ENCODE measurements around the gene CCDC171. TPM values are rescaled to one million over a fixed set of nuclear protein-coding genes. Genes with fewer than 3 reads are reported as not detected.

The CCDC171 gene
- polyA plus RNA-seq, 1 donor from 2014 or later = 9.1 TPM

DNA sequence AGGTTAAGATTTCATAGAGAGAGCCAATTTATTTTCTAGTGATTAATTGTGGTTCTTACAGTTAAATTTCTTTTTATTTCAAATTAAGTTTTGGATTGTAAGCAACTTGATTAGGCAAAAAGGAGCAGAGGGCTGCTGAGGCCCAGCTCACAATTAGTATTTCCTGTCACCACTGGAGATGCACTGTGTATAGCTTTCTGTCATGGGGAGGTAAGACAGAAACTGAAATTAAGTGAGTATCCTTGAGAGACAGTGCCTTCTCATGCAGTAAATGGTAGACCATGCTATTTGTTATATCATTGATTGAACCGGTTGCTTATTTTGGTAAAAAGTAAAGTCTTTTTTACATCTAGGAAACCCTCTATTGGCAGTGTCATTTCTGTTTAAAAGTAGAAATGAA, 190.7 kb downstream of the CCDC171 start:
- Histone ChIP-seq H3F3A (ENCODE audit: insufficient read depth, low read length, poor library complexity, severe bottlenecking) (no peaks in the 10 kb centered on the region), H3K27me3 (ENCODE audit: insufficient read depth, low read depth, low read length) (no peaks in the 10 kb centered on the region), H3K9ac (ENCODE audit: low read length) (no peak overlapping the region), H3K9me2 (ENCODE audit: insufficient read depth, low read length) (no peaks in the 10 kb centered on the region), H3K4me3 (ENCODE audit: low read length) (no peak overlapping the region), H3K27ac (ENCODE audit: low read length) (no peak overlapping the region), H3K36me3 (ENCODE audit: insufficient read depth, low read length) (no peaks in the 10 kb centered on the region), H2AFZ (ENCODE audit: low read depth, low read length) (no peak overlapping the region), H3K9me3 (ENCODE audit: low read length) (no peaks in the 10 kb centered on the region), H3K79me2 (replicated peaks; ENCODE audit: insufficient read depth, low read length) (no peaks in the 10 kb centered on the region), H4K20me1 (ENCODE audit: insufficient read depth) (no peaks in the 10 kb centered on the region), H3K4me2 (ENCODE audit: low read length) (no peak overlapping the region)
- TF ChIP-seq, protein P1, sequence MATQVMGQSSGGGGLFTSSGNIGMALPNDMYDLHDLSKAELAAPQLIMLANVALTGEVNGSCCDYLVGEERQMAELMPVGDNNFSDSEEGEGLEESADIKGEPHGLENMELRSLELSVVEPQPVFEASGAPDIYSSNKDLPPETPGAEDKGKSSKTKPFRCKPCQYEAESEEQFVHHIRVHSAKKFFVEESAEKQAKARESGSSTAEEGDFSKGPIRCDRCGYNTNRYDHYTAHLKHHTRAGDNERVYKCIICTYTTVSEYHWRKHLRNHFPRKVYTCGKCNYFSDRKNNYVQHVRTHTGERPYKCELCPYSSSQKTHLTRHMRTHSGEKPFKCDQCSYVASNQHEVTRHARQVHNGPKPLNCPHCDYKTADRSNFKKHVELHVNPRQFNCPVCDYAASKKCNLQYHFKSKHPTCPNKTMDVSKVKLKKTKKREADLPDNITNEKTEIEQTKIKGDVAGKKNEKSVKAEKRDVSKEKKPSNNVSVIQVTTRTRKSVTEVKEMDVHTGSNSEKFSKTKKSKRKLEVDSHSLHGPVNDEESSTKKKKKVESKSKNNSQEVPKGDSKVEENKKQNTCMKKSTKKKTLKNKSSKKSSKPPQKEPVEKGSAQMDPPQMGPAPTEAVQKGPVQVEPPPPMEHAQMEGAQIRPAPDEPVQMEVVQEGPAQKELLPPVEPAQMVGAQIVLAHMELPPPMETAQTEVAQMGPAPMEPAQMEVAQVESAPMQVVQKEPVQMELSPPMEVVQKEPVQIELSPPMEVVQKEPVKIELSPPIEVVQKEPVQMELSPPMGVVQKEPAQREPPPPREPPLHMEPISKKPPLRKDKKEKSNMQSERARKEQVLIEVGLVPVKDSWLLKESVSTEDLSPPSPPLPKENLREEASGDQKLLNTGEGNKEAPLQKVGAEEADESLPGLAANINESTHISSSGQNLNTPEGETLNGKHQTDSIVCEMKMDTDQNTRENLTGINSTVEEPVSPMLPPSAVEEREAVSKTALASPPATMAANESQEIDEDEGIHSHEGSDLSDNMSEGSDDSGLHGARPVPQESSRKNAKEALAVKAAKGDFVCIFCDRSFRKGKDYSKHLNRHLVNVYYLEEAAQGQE (IDR thresholded peaks at IDR 0.05; ENCODE audit: borderline replicate concordance) = no peak
- no peak for TF ChIP-seq EP300 (conservative IDR thresholded peaks at IDR 0.05; ENCODE audit: poor library complexity, severe bottlenecking)
- no peak for TF ChIP-seq RAD21 (conservative IDR thresholded peaks at IDR 0.05)

DNA sequence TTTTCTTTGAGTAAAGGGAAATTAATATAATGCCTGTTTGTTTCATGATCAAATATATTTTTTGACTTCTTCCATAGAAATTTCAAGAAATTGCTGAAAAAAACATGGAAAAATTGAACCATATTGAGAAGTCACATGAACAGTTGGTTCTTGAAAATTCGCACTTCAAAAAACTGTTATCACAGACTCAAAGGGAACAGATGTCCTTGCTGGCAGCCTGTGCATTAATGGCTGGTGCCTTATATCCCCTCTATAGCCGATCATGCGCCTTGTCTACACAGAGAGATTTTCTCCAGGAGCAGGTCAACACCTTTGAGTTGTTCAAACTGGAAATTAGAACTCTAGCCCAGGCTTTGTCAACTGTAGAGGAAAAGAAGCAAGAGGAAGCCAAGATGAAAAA, 191.4 kb downstream of the CCDC171 start:
- Histone ChIP-seq H3K4me3 (ENCODE audit: low read length) (no peak overlapping the region), H3F3A (ENCODE audit: insufficient read depth, low read length, poor library complexity, severe bottlenecking) (no peaks in the 10 kb centered on the region), H2AFZ (ENCODE audit: low read depth, low read length) (no peak overlapping the region), H3K9ac (ENCODE audit: low read length) (no peak overlapping the region), H3K9me2 (ENCODE audit: insufficient read depth, low read length) (no peaks in the 10 kb centered on the region), H3K9me3 (ENCODE audit: low read length) (no peaks in the 10 kb centered on the region), H4K20me1 (ENCODE audit: insufficient read depth) (no peaks in the 10 kb centered on the region), H3K36me3 (ENCODE audit: insufficient read depth, low read length) (no peaks in the 10 kb centered on the region), H3K4me2 (ENCODE audit: low read length) (no peak overlapping the region), H3K27me3 (ENCODE audit: insufficient read depth, low read depth, low read length) (no peaks in the 10 kb centered on the region), H3K27ac (ENCODE audit: low read length) (no peak overlapping the region), H3K79me2 (replicated peaks; ENCODE audit: insufficient read depth, low read length) (no peaks in the 10 kb centered on the region)
- TF ChIP-seq RAD21 (conservative IDR thresholded peaks at IDR 0.05) (no peak), MXI1 (conservative IDR thresholded peaks at IDR 0.05; ENCODE audit: poor library complexity, severe bottlenecking) (no peak), POLR2AphosphoS5 (IDR thresholded peaks at IDR 0.05) (no peak), EZH2 (IDR thresholded peaks at IDR 0.05; ENCODE audit: borderline replicate concordance, insufficient read depth, low read length, poor library complexity, severe bottlenecking) (no peak), SMC3 (conservative IDR thresholded peaks at IDR 0.05; ENCODE audit: poor library complexity) (no peak), EP300 (conservative IDR thresholded peaks at IDR 0.05; ENCODE audit: poor library complexity, severe bottlenecking) (no peak), TAF1 (IDR thresholded peaks at IDR 0.05; ENCODE audit: low read depth) (no peak)
- TF ChIP-seq, protein P1 (IDR thresholded peaks at IDR 0.05; ENCODE audit: borderline replicate concordance) = no peak
- TF ChIP-seq, protein P2, sequence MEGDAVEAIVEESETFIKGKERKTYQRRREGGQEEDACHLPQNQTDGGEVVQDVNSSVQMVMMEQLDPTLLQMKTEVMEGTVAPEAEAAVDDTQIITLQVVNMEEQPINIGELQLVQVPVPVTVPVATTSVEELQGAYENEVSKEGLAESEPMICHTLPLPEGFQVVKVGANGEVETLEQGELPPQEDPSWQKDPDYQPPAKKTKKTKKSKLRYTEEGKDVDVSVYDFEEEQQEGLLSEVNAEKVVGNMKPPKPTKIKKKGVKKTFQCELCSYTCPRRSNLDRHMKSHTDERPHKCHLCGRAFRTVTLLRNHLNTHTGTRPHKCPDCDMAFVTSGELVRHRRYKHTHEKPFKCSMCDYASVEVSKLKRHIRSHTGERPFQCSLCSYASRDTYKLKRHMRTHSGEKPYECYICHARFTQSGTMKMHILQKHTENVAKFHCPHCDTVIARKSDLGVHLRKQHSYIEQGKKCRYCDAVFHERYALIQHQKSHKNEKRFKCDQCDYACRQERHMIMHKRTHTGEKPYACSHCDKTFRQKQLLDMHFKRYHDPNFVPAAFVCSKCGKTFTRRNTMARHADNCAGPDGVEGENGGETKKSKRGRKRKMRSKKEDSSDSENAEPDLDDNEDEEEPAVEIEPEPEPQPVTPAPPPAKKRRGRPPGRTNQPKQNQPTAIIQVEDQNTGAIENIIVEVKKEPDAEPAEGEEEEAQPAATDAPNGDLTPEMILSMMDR (IDR thresholded peaks at IDR 0.05; ENCODE audit: poor library complexity, severe bottlenecking) = no peak
